IMR-90 (cell line): Measurements from ENCODE around the gene PIAS4.

Experiments
- CEBPB ChIP-seq: IDR thresholded peaks from 2 replicates; pipeline ENCODE4 v1.6.1; 2012; ENCODE audit warnings: low read depth, low read length, improper control_type of control experiment
- POLR2A ChIP-seq: IDR thresholded peaks from 2 replicates; pipeline ENCODE4 v1.6.1; 2012; ENCODE audit warnings: mild to moderate bottlenecking, low read depth, low read length
- RAD21 ChIP-seq: IDR thresholded peaks from 2 replicates; pipeline ENCODE4 v1.6.1; 2012; ENCODE audit warnings: low read length, improper control_type of control experiment
- RCOR1 ChIP-seq: IDR thresholded peaks from 2 replicates; pipeline ENCODE4 v1.6.1; 2012; ENCODE audit warnings: mild to moderate bottlenecking, low read length, improper control_type of control experiment; ENCODE audit not compliant: insufficient replicate concordance
- RFX5 ChIP-seq: IDR thresholded peaks from 2 replicates; pipeline ENCODE4 v1.8.0; 2012; ENCODE audit warnings: low read depth, mild to moderate bottlenecking, low read length, moderate library complexity
- SMC3 ChIP-seq: fragments of 150-350 bp; IDR thresholded peaks from 2 replicates; pipeline ENCODE4 v1.6.1; 2016; ENCODE audit warnings: low read depth, mild to moderate bottlenecking, antibody characterized with exemption, low read length, moderate library complexity
- TF ChIP-seq, protein P1 (sequence below): fragments of 150-350 bp; IDR thresholded peaks from 2 replicates; pipeline ENCODE4 v1.6.1; 2017; ENCODE audit warnings: mild to moderate bottlenecking, antibody characterized with exemption, low read length, low read depth
- TF ChIP-seq, protein P2 (sequence below): conservative IDR thresholded peaks from 2 replicates; pipeline ENCODE4 v1.5.1; 2012; ENCODE audit warnings: mild to moderate bottlenecking, low read depth, low read length, improper control_type of control experiment
- TF ChIP-seq, protein P3 (sequence below): fragments of 150-350 bp; IDR thresholded peaks from 2 replicates; pipeline ENCODE4 v1.6.1; 2016; ENCODE audit warnings: low read depth, mild to moderate bottlenecking, low read length, moderate library complexity, borderline replicate concordance

DNA sequence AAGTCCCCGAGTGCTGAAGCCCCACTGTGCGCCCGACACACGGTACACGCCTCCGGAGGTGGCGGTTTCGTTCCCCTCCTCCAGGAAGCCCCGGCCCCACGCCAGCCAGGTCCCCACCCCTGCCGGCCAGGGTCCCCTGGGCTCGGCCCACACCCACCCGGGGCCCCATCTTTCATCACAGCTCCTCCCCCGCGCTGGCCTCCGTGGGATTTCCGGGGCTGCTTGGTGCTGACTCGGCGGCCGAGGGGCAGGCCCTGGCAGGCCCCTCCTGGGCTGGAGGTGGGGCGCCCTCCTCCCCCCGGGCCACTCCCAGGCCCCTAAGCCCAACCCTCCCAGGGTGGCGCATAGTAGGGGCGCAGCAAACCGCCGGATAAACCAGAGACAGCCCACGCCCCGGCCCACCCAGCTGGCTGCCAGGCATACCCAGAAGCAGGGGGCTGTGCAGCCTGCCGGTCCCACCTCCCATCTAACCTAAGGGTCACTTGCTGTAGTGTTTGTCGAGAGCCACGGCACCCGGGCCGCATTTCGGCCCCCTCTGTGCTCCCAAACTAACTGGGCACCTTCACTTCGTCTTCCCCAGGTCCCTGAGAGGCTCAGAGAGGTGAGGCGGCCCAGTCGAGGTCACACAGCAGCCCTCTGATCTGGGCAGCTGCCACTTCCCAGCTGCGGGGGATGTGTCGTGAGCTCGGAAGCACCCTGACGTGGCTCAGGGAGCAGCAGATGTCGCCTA is 52.5 kb downstream of the PIAS4 start:
- TF ChIP-seq, protein P1, sequence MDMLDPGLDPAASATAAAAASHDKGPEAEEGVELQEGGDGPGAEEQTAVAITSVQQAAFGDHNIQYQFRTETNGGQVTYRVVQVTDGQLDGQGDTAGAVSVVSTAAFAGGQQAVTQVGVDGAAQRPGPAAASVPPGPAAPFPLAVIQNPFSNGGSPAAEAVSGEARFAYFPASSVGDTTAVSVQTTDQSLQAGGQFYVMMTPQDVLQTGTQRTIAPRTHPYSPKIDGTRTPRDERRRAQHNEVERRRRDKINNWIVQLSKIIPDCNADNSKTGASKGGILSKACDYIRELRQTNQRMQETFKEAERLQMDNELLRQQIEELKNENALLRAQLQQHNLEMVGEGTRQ: no peak
- TF ChIP-seq, protein P2, sequence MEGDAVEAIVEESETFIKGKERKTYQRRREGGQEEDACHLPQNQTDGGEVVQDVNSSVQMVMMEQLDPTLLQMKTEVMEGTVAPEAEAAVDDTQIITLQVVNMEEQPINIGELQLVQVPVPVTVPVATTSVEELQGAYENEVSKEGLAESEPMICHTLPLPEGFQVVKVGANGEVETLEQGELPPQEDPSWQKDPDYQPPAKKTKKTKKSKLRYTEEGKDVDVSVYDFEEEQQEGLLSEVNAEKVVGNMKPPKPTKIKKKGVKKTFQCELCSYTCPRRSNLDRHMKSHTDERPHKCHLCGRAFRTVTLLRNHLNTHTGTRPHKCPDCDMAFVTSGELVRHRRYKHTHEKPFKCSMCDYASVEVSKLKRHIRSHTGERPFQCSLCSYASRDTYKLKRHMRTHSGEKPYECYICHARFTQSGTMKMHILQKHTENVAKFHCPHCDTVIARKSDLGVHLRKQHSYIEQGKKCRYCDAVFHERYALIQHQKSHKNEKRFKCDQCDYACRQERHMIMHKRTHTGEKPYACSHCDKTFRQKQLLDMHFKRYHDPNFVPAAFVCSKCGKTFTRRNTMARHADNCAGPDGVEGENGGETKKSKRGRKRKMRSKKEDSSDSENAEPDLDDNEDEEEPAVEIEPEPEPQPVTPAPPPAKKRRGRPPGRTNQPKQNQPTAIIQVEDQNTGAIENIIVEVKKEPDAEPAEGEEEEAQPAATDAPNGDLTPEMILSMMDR: no peak
- TF ChIP-seq POLR2A: no peak
- no peak for TF ChIP-seq SMC3
- TF ChIP-seq RAD21: no peak
- no peak for TF ChIP-seq RFX5
- TF ChIP-seq RCOR1: no peak
- no peak for TF ChIP-seq CEBPB
- TF ChIP-seq, protein P3, sequence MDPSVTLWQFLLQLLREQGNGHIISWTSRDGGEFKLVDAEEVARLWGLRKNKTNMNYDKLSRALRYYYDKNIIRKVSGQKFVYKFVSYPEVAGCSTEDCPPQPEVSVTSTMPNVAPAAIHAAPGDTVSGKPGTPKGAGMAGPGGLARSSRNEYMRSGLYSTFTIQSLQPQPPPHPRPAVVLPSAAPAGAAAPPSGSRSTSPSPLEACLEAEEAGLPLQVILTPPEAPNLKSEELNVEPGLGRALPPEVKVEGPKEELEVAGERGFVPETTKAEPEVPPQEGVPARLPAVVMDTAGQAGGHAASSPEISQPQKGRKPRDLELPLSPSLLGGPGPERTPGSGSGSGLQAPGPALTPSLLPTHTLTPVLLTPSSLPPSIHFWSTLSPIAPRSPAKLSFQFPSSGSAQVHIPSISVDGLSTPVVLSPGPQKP: no peak
